DOHH2 (cell line): ENCODE results near the gene NR2F1.

Experiments
- EZH2phosphoT487 ChIP-seq: fragments of 200-600 bp; sonication (generic); IDR thresholded peaks from 2 replicates; pipeline ENCODE4 v1.6.1; 2017; ENCODE audit warnings: borderline replicate concordance, mild to moderate bottlenecking, antibody characterized with exemption, low read length, moderate library complexity, mixed read lengths
- TF ChIP-seq, protein P1 (sequence below): fragments of 200-600 bp; sonication (generic); IDR thresholded peaks from one replicate; pipeline ENCODE4 v1.5.1; 2014; ENCODE audit warnings: antibody characterized with exemption, mild to moderate bottlenecking, low read depth, low read length; ENCODE audit not compliant: poor library complexity, severe bottlenecking

DNA sequence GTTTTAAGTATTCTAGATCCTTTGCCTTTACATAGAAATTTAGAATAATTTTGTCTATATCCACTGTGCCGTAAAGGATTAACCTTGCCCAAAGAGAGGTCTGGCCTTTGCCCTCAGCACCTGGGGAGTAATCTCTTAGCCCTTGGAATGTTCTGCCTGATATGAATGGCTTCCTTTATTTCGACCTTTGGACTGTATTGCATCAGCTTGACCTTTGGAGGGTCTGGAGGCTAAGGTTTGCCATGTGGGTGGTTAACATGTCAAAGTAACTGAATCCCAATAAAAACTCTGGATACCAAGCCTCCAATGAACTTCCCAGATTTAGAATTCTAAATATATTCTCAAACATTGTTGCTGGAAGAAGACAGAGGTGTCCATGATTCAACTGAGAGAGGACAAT, 54.7 kb downstream of the NR2F1 start:
- TF ChIP-seq, protein P1, sequence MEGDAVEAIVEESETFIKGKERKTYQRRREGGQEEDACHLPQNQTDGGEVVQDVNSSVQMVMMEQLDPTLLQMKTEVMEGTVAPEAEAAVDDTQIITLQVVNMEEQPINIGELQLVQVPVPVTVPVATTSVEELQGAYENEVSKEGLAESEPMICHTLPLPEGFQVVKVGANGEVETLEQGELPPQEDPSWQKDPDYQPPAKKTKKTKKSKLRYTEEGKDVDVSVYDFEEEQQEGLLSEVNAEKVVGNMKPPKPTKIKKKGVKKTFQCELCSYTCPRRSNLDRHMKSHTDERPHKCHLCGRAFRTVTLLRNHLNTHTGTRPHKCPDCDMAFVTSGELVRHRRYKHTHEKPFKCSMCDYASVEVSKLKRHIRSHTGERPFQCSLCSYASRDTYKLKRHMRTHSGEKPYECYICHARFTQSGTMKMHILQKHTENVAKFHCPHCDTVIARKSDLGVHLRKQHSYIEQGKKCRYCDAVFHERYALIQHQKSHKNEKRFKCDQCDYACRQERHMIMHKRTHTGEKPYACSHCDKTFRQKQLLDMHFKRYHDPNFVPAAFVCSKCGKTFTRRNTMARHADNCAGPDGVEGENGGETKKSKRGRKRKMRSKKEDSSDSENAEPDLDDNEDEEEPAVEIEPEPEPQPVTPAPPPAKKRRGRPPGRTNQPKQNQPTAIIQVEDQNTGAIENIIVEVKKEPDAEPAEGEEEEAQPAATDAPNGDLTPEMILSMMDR: no peak
- no peak for TF ChIP-seq EZH2phosphoT487
